GM21786 (cell line): ENCODE data around the gene AGAP1.

Experiments
- ATAC-seq: cut with Tn5 transposase; IDR thresholded peaks from one replicate; pipeline ENCODE4 v1.9.1; 2021; ENCODE audit not compliant: unreplicated experiment

Gene AGAP1

DNA sequence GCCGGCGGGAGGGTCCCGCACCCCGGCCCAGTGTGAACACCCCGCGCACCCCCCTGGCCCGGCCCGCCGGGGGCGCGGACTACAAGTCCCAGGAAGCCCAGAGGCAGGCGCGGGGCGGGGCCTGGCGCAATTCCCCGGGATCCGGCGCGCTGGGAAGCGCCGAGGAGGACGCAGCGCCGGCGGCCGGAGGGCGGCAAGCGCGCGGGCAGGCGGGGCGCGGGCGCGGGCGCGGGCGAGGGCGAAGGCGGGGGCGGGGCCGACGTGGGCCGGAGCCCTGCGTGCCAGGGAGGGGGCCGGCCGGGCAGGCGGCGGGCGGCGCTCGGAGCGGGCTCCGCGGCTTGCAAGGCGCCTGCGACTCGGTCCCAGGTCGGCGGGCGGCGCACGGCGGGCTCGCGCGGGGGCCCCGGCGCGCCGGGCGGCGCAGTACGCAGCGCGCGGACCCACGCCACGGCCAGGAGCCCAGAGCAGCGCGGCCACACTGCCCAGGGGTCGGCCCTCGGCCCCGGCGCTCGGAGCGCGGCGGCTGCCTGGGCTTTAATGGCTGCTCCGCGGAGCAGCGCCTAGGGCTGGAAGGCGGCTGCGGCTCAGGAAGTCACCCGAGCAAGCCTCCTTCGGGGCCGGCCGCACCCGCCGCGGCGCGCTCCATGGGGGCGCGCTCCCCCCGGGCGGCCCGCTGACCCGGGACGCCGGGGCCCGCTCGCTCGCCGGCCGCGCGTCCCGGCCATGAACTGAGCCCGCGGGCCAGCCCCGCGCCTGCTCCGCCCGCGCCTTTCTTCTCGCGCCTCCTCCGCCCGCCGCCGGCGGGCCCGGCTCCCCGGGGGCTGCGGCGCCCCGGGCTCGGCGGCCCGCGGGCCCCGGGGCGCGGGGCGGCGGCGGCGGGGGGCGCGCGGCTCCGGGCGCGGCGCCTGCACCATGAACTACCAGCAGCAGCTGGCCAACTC, at the start of gene AGAP1:
Gene AGAP1, plus strand, starts transcription at position 269 of the 941 bp plus-strand sequence.
- ATAC-seq: peak; percentile 44

- no peak for ATAC-seq
Observed at GRCh38 chr2:235444101-235444597, 49.7 kb upstream of the AGAP1 start.

GRCh38 chr2:235445116-235445515, 48.7 kb upstream of the AGAP1 start:
- ATAC-seq: no peak

DNA sequence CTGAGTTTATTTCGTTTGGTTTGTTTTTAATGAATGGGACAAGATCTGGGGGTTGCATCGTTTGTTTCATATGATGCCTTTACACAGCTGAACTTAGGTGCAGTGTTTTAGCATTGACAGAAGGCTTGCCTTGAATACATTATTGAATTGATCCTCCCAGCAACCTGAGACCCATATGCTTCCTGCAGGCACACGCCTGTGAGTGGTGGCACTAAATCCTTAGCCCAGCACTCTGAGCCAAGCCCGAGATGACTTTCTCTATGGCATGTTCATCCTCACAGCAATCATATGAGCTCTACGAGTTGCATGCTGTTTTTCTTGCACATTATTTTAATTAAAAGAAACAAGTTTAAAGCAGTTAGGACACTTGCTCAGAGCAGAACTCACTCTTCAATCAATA, 47.8 kb upstream of the AGAP1 start:
- ATAC-seq: no peak

GRCh38 chr2:235447210-235447609, 46.6 kb upstream of the AGAP1 start:
- ATAC-seq: no peak

DNA sequence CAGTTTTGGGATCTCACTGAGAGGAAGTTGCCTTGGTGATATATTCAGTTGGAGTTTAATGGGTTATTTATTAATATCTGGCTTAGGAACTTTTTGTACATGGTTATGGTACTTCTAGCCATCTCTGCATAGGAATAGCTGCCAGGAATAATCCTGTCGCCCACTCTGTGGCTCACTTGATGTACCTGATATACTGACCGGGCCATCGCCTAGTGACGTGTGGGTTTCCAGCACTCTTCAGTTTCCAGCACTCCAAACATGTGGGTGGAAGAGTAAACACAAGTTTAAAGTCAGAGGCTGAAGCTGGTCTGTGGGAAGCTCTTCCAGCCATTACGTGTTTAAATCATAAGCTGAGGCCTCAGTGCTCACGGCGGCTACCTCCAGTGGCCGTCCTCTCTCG, 44.3 kb upstream of the AGAP1 start:
- ATAC-seq: no peak

DNA sequence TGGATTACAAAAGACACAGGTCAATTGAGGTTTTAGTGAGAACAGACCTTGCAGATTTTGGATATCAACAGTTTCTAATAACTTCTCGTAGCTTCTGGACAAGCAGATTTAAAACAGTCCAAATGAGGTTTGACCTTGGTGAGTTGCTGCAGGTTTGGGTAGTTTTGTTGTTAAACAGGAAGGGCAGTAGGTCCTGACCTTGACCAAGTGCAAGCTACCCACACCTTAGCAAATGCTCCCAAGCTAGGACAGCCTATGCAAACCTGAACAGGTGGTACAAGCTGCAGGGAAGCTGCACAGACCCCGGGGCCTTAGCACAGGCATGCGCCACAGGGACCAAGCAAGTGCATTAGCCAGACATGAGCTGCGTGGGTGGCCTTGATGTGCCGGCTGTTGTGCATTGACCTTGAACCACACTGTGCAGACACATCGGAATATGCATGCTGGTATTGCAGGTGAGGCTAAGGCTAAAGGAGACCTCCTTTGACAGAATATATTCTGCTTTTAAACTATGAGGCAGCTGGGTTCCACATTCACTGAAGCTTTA, 40.2 kb upstream of the AGAP1 start:
- no peak for ATAC-seq

GRCh38 chr2:235458839-235459273, 35.0 kb upstream of the AGAP1 start:
- no peak for ATAC-seq

DNA sequence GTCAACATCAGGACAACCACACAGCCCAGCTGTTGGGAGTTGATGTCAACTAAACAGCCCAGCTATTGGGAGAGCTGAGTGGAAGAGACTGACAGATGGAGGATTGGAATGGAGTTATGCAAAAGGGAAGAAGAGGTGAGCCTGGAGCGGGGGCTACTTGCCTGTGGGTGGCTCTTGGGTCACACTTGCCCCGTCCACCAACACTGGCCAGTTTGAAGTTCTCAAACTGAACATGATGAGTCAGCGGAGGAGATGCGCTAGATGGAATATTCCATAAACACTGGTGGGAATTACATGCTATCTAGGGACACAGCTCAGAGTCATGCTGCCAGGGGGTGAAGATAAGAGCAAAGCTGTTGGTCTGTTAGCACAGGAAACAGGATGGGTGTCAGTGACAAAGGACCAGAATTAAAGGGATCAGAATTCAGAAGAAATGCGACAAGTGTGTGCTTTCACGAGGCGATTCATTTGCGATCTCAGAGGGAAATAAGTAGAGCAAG, 33.2 kb upstream of the AGAP1 start:
- ATAC-seq: no peak

DNA sequence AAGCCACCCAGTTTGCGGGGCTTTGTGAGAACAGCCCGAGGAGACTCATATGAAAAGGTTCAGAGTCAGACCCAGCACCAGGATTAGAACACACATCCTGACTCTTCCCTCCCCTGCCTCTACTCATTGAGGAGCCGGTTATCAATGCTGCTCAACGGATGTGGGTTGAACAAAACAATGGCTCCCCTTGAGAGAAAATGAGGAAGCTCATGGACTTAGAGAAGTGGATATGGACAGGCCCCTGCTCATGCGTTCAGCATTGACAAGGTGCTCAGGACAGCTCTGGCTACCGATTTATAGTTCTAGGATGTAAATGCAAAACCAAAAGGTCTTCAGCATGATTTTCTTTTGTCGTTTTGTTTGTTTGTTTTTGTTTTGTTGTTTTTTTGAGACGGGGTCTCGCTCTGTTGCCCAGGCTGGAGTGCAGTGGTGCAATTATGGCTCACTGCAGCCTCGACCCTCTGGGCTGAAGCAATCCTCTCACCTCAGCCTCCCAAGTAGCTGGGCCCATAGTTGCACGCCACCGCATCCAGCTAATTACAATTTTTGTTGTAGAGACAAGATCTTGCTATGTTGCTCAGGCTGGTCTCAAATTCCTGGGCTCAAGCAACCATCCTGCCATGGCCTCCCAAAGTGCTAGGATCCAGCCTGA, 32.0 kb upstream of the AGAP1 start:
- no peak for ATAC-seq

GRCh38 chr2:235462415-235462790, 31.4 kb upstream of the AGAP1 start:
- ATAC-seq: no peak

- no peak for ATAC-seq
Observed at GRCh38 chr2:235463893-235464292, 29.9 kb upstream of the AGAP1 start.

GRCh38 chr2:235467588-235467987, 26.3 kb upstream of the AGAP1 start:
- no peak for ATAC-seq

GRCh38 chr2:235468978-235469655, 24.7 kb upstream of the AGAP1 start:
- no peak for ATAC-seq

GRCh38 chr2:235471186-235471747, 22.6 kb upstream of the AGAP1 start:
- no peak for ATAC-seq

GRCh38 chr2:235472443-235472842, 21.4 kb upstream of the AGAP1 start:
- no peak for ATAC-seq

DNA sequence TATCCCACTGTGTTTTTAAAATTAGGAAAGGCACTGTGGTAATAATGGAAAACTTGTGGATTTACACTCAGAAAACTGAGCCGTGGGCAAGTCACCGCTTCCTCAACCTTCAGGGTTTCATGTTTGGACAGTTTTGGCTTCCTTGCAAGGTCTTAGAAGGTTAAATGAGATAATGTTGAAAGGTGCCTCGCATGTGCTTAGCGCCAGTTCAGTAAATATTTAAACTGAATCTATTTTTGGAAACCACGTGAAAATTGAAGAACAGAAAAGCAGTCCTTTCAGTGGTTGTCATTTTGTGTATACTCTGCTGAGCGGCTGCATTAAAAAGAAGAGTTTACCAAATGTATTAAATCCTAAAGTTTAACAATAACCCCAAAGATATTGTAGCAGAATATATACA, 15.2 kb upstream of the AGAP1 start:
- ATAC-seq: no peak

- ATAC-seq: no peak
Observed at GRCh38 chr2:235479604-235480003, 14.2 kb upstream of the AGAP1 start.

DNA sequence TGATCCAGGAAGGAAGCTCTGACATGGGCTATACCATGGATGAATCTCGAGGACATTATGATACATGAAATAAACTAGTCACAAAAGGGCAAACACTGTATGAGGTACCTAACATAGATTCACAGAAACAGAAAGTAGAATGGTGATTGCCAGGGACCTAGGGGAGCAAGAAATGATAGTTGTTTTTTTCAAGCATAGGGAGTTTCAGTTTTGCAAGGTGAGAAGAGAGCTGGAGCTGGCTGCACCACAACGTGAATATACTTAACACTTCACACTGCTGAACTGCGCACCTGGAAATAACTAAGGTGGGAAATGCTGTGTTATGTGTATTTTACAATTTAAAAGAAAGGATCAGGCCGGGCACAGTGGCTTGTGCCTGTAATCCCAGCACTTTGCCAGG, 13.2 kb upstream of the AGAP1 start:
- peak; percentile 43 for ATAC-seq

DNA sequence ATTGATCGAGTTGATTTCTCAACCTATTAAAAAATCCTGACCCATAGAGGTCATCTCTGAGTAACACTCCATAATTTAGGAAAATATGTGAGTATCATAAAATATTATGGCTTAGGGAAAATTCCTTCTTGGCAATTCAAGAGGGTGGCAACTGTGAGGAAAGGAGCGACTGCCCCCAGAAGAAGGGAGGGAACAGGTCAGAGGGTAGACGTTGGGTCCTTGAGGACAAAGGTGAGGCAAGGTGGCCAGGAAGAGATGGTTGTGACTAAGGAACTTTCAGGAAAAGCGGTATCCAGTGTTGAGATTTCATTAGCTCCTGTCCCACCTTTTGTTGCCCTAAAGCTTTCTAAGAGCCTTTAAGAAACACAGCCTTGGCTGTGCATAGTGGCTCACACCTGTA, 10.5 kb upstream of the AGAP1 start:
- ATAC-seq: no peak

DNA sequence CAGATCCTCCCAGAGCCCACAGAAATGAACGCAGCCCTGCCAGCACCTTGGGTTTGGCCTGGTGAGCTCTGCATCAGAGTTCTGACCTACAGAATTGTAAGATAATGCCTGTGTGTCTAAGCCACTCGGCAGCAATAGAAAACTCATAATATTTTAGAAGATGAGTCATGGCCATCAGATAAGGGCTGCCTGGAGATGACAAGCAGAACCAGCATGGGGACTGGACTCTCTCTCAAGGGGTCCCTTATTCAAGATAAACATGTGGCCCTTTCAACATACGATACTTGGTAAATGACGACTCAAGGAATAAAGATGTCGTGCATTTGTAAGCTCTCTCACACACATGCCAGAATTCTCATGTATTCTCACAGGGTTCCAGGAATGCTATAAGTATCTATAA, 8.5 kb upstream of the AGAP1 start:
- ATAC-seq: no peak
